HG03571 (cell line): Measurements from ENCODE around the gene LRRC75B.
"Not testable (repeated sequence)": the region's sequence is repeated elsewhere in the genome, so short reads cannot be mapped to it uniquely, and the experiment has no call there.

Experiments
- ATAC-seq: cut with Tn5 transposase; IDR thresholded peaks from one replicate; pipeline ENCODE4 v1.9.1; 2021; ENCODE audit not compliant: unreplicated experiment

Gene LRRC75B

DNA sequence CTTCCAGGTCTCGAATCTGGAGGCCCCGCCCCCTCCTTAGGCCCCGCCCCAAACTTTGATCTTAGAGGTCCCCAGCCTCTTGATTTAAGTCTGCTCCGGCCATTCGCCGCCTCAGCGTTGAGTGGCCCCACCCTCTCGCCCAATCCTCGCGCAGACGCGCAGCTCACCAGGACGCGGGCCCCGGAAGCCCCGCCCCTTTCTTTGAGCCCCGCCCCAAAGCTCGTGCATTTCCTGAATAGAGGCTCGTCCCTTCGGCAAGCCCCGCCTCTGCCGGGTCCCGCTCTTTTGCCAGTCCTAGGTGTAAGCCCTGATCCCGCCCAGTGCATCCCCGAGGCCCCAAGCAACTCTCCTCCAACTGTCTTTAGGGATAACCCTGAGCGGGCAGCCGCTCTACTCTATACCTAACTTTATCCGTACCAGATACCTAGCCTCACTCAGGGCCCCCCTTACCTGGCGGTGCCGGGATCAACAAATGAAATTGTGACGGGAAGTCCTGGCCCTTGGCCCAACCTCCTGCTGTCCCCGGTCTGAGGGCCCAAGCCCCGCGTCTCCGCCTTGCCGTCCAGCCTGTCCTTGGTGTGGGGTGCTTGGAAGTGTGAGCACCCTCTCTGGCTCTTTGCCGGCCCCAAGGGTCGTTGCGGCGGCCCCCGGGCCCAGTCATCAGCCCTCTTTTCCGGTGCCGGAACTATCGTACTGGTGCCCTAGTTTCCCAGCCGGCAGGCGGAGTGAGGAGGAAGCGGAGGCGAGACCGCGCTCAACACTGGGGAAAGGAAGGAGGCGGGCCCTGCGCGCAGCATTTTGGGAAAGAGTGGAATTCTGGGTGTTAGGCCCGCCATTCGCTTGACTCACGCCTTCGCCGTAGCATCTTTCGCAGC, 37.5 kb downstream of the LRRC75B start, which contains the start of gene SNRPD3:
TSS of gene SNRPD3 (plus strand) at position 835 of the 875 bp plus-strand sequence. CDS start 1,676 bp downstream, outside the sequence.
- peak; percentile 70 for ATAC-seq

DNA sequence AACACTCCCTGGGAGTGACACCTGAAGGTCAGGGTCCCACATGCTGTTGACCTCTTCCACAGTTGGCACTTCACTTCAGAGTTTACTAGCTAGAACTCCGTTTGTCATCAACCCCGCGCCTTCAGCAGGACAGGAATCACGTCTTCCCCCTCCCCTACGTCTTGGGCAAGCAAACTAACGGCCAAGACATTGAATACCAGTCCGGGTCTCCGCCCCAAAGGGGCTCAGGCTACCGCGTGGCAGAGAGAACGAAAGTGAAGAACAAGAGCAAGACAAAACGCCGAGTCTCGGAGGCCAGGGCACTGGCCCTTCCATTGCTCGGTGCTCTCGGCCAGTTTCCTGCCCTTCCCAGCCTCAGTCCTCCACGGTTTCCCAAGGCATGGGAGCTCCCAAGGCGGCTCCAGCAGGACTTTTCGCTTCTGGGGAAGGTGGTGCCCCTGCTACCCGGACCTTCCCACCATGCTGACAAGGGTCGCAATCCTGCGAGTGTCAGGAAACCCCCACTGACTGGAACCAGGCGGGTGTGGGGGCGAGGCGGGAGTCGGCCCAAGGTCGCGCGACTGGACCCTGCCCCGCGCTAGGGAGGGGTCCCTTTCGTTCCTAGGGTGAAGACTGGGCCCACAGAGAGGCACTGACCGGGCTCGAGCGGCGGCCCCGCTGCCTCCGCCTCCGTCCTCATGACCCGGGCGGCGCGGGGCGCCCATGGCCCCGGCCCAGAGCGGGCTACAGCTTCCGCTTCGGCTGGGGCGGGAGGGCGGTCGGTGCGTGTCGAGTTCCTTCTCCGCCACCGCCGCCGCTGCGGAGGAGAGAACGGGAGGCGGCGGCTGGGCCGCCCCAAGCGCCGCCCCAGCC, 38.3 kb downstream of the LRRC75B start, which contains the start of gene GUCD1:
TSS of gene GUCD1 (minus strand) at position 826 of the 852 bp plus-strand sequence. CDS start at position 679, 147 bp downstream.
- peak; percentile 2 for ATAC-seq

DNA sequence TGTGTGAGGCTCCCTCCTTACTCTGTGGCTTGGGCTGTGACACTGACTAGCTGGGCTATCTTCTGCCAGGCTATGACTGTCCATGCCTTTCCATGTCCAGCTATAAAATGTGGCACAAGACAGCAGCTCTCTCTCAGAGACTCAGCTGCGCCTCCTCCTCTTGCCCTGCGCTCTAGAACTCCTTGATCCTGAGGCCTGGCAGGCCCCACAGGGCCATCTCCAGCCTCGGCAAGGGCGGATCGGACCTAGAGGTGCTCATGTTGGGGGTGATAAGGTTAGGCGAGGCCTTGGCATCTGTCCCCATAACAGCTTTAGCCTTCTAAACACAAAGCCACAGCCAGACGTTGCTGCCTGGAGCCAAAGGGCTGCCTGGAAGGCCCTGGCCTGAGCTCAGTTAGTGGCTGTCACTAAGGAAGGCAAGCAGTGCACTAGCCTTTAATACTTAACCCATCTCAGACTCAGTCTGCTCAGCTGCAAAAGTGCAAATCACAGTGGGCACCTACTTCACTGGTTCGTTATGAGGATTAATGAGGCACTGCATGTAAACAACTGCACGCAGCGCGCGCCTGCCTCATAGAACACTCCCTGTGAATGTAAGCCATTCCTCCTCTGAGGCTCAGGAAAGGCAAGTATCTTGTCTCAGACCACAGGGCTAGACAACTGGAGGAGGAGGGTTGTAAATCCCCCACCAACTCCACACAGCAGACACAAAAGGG, 39.1 kb downstream of the LRRC75B start:
- no peak for ATAC-seq

DNA sequence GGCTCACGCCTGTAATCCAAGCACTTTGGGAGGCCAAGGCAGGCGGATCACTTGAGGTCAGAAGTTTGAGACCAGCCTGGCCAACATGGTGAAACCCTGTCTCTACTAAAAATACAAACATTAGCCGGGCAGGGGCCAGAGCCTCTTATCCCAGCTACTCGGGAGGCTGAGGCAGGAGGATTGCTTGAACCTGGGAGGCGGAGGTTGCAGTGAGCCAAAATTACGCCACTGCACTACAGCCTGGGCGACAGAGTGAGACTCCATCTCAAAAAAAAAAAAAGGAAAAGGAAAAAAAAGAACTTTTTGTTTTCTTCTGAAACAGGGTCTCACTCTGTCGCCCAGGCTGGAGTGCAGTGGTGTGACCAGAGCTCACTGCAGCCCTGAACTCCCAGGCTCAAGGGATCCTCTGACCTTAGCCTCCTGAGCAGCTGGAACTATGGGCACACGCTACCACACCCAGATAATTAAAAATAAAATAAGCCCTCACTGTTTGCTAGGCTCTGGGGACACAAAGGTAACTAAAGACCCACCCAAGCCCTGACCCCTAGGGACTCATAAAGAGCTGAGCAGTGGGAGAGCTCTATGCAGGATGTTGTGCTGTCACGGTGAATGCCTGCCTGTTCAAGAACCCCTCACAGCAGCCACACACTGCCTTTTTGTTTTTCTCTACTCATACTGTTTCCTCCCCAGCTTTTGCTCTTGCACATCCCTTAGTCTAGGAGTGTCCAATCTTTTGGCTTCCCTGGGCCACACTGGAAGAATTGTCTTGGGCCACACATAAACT, 40.2 kb downstream of the LRRC75B start:
- not testable (repeated sequence) for ATAC-seq

DNA sequence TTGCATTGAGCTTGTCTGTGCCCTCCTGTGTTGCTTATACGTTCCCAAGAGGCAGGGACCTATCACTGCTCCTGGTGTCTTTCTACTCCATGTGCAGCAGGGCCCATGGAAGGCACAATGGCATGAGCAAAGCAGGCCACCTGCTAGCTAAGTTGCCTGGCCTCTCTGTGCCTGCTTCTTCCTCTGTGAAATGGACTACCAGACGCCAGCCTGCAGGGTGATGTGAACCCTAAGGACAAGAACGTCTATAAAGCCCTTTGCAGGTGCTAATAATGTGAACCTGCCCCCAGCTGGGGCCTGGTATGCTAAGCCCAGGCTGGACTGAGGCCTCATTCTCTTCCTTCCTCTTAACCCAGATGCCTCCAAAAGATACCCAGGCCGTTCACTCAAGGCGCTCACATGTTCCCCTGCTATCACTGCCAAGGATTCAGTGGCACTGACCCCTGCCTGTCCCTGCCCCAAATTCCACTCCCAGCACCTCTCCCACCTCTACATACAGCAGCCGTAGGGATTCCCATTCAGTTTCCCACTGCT, 41.9 kb downstream of the LRRC75B start:
- no peak for ATAC-seq

DNA sequence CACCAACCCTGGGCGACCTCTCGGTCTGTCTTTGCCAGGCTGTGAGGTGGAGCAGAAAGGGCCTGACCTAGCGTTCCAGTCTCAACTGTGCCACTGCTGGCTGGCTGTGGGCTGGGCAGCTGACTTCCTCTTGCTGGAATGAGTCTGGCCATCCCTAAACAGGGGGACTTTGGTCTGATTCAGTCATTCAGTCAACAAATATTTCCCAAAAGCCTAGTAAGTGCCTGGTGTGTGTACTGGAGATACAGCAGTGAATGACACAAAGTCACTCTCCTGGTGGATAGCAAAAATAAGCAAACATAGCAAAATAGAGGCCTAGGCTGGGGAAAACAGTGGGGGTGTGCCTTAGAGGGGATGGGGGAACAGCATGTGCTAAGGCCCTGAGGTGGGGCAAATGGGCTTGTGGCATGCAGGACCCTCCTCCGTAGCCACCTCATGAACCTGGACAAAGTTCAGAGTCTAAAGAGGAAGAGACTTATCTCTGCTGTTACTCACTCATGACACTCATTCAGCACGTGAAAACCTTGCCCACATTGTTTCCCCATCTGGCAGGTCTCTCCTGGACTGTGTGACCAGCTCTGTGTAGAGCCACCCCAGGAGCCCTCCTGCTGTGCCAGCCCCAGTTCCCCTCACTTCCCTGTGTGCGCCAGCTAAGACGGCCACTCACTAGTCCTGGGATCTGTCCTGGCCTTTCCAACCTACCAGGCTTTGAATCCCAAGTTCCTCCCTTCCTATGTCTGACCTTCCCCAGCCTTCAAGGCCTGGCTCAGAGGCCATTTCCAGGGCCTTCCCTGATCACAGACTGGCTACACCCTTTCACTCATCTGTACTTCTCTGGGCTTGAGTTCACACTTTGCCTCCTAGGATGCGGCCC, 42.6 kb downstream of the LRRC75B start:
- no peak for ATAC-seq

DNA sequence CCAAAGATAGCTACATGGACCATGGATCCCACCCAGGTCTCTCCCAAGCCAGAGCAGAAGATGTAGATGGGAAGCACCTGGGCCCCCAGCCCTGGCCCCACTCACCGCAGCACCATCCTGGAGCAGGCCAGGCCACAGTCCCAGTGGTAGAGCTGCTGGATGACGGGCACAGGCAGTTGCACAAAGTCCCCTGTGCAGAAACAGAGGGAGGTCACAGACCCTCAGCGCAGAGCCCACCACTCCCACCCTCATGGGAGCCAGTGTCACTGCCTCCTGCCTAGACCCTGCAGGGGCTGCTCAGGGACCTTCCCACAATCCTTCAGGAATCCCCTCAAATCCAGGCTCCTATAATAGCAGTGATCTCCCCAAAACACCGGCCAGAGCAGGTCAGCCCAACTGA, 44.1 kb downstream of the LRRC75B start:
- no peak for ATAC-seq

DNA sequence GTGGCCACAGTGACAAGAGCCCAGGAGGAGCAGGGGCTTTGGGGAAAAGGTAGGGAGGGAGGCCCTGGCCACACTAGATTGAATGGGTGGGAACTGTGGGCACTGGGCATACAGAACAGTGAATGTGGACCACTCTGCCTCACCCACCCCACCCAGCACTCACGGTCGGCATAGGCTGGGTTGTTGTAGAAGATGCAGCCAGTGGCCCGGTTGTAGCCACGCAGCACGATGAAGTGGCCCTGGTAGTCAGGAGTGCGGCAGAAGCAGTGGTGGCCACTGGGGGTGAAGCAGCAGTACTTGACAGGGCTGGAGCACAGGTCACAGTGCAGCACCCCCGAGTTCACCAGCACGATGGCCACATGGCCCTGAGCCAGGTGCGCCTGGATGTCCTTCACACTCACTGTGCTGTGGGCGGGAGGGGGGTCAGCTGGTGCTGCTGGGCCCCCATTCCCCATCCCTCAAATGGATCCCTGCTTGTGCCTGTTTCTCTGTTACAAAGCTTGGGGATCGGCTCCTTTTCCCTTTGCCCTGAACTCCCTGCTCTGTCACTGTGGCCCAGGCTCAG, 49.1 kb downstream of the LRRC75B start:
- ATAC-seq: no peak

DNA sequence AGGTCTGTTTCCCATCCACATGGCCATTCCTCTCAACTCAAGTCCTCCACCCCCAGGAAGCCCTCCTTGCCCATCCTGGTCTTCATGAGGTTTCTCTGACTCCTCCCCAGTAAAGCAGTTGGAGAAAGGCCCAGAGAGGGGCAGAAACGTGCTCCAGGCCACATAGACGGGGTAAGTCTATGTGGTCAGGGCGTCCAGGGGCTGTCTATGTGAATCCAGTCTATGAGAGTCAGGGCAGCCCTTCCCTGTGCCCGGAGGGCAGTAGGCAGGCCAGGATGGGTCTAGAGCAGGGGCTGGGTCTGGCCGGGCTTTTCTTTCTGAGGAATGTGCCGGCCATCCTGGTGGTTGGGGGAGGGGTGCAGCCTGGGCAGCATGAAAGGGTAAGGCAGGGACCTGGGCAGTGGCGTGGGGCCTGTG, 49.7 kb downstream of the LRRC75B start:
- no peak for ATAC-seq

DNA sequence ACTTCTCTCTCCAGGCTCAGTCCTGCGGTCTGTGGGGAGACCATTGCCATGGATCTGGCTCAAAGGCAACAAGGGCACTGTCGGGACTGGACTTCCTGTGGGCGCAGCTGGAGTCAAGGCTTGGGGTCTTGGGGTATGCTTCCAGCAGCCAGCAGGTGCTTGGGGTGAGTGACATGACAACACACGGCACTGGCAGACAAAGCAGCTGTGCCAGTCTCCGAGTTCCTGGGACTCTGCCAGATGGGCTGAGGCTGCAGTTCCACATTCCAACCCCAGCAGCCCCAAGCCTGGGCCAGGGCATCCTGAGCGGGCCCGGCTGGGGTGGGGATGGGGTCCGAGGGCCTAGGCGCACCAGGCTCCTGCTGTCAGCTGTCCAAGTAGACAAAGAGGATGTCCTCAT, 50.2 kb downstream of the LRRC75B start:
- ATAC-seq: no peak

DNA sequence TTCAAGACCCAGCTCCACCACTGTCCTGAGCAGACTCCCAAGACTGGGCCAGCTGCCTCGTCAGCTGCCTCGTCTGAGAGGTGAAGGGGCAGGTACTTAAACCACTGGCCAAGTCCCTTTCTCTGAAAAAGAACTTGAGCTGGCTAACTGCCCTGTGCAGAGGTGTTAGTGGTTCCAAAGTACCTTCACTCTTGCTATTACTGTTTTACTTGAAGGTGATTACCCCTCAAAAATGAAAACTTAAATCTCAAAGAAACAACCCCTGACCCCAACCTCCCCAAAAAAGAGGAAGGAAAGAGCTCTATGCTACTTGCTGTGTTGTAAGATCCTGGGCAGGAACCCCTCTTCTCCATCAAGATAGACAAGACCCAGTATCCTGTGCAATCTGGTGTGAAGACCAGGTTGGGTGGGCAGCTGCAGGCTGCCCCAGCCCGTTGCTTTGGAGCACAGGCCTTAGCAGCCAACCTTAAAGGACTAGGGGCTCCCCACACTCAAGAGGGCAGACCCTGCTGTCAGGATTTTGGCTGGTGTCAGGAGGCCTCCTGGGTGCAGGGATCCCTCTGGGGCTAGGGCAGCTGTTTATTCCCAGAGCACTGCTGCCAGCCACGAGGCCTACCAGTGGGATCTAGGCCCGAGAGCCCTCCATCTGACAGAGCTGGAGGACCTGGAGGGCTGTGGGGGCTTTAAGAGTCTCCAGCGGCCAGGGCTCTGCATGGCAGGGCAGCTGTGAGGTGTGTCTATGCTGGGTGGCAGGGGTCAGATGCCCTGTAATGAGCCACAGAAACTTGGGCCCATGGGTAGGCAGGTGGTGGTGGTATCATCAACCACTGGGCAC, 51.0 kb downstream of the LRRC75B start:
- no peak for ATAC-seq

DNA sequence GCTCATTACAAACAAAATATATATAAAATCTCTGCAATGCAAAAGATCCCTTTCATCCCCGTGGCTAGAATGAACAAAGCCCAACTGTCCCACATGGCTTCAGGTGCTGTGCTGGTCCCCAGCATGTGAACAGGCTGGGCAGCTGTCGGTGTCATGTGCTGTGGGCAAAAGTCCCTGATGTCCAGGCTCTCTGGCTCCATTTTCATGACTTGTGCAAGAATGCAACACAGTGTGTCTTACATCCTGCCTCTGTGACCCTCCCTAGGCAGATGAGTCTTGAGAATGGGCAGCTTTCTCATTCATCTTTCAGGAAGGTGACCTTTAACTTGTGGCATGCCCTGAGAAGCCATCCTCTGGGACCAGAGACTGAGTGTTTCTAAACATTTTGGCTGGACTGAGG, 52.4 kb downstream of the LRRC75B start:
- ATAC-seq: no peak

DNA sequence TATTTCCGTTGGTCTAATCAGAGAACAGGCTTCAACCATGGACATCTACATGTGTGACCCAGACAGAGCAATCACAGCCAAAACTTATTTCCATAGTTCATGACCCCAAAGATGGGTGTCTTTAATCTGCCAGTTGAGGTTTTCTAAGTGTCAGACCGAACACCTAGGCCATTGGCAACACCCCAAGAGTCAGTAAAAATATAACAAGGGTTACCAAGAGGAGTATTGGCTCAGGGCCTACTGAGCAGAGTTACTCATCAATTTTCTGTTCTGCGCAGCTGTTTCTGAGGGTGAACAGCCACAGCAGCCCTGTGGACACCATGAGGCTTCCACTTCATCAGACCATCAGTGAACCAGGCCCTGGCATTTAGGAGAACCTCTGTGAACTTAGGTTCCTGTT, 56.8 kb downstream of the LRRC75B start:
- no peak for ATAC-seq
